ENCODE measurements around the gene BLACAT1.

Gene BLACAT1

DNA sequence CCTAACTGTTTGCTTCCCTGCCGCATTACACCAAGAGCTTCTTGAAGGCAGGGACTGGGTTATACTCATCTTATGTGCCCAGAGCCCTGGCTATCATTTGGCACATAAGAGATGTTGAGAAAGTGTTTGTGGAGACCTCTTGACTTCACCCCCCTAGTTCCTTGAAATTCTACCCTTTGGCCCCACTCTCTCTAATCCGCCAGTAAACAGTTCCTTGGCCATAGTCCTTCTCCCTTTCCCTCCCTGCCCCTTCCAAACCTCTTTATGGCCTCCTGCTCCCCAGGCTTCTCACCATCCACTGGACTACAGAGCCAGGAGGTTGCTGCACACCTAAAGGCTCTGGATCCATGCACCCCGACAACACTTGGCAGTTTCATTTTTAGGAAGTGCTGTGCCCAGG, 47.1 kb upstream of the BLACAT1 start:
- no peaks in the 10 kb centered on the region for H3K79me2 ChIP-seq (ENCODE audit: low read length)
- no peak overlapping the region for H3K9ac ChIP-seq (ENCODE audit: low read length)
- no peaks in the 10 kb centered on the region for H3K27me3 ChIP-seq (replicated peaks; ENCODE audit: insufficient read depth, low read length)
- no peaks in the 10 kb centered on the region for H3K36me3 ChIP-seq (replicated peaks; ENCODE audit: insufficient read depth, low read length)
- H2AFZ ChIP-seq (ENCODE audit: low read length) = no peak overlapping the region
- no peaks in the 10 kb centered on the region for H3K9me3 ChIP-seq (replicated peaks; ENCODE audit: insufficient read depth, low read length)
- H3F3A ChIP-seq (ENCODE audit: insufficient read depth, low read length) = peaks cover 5% of the 10 kb centered on the region; the same call in 1 of the 2 replicates
- no peaks in the 10 kb centered on the region for H4K20me1 ChIP-seq (ENCODE audit: insufficient read depth, low read length)
- no peak overlapping the region for H3K27ac ChIP-seq (ENCODE audit: low read length)
- no peak for DNase-seq
- H3K4me1 ChIP-seq (ENCODE audit: low read length) = peaks cover 6% of the 10 kb centered on the region; the same call in 1 of the 2 replicates
- H3K4me2 ChIP-seq (ENCODE audit: low read depth, low read length) = no peak overlapping the region
- H3K4me3 ChIP-seq (ENCODE audit: low read length) = no peak overlapping the region
- H3K9me2 ChIP-seq (replicated peaks; ENCODE audit: insufficient read depth, low read length) = no peaks in the 10 kb centered on the region
- TF ChIP-seq EZH2 (optimal IDR thresholded peaks at IDR 0.05; ENCODE audit: low read depth, low read length) (no peak), EZH2phosphoT487 (IDR thresholded peaks at IDR 0.05; ENCODE audit: low read length) (no peak)
- TF ChIP-seq, protein P1, sequence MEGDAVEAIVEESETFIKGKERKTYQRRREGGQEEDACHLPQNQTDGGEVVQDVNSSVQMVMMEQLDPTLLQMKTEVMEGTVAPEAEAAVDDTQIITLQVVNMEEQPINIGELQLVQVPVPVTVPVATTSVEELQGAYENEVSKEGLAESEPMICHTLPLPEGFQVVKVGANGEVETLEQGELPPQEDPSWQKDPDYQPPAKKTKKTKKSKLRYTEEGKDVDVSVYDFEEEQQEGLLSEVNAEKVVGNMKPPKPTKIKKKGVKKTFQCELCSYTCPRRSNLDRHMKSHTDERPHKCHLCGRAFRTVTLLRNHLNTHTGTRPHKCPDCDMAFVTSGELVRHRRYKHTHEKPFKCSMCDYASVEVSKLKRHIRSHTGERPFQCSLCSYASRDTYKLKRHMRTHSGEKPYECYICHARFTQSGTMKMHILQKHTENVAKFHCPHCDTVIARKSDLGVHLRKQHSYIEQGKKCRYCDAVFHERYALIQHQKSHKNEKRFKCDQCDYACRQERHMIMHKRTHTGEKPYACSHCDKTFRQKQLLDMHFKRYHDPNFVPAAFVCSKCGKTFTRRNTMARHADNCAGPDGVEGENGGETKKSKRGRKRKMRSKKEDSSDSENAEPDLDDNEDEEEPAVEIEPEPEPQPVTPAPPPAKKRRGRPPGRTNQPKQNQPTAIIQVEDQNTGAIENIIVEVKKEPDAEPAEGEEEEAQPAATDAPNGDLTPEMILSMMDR (IDR thresholded peaks at IDR 0.05; ENCODE audit: low read length) = no peak

- H2AFZ ChIP-seq (ENCODE audit: low read length) = no peak overlapping the region
- H3K9me3 ChIP-seq (replicated peaks; ENCODE audit: insufficient read depth, low read length) = no peaks in the 10 kb centered on the region
- no peak overlapping the region for H3K4me2 ChIP-seq (ENCODE audit: low read depth, low read length)
- H3K9me2 ChIP-seq (replicated peaks; ENCODE audit: insufficient read depth, low read length) = no peaks in the 10 kb centered on the region
- no peak overlapping the region for H3K4me3 ChIP-seq (ENCODE audit: low read length)
- no peaks in the 10 kb centered on the region for H3K36me3 ChIP-seq (replicated peaks; ENCODE audit: insufficient read depth, low read length)
- no peaks in the 10 kb centered on the region for H3K27me3 ChIP-seq (replicated peaks; ENCODE audit: insufficient read depth, low read length)
- H4K20me1 ChIP-seq (ENCODE audit: insufficient read depth, low read length) = no peaks in the 10 kb centered on the region
- no peaks in the 10 kb centered on the region for H3K79me2 ChIP-seq (ENCODE audit: low read length)
- DNase-seq = no peak
- peaks cover 5% of the 10 kb centered on the region; the same call in 1 of the 2 replicates for H3F3A ChIP-seq (ENCODE audit: insufficient read depth, low read length)
- H3K27ac ChIP-seq (ENCODE audit: low read length) = no peak overlapping the region
- H3K9ac ChIP-seq (ENCODE audit: low read length) = no peak overlapping the region
- peaks cover 6% of the 10 kb centered on the region; the same call in 1 of the 2 replicates for H3K4me1 ChIP-seq (ENCODE audit: low read length)
- TF ChIP-seq, protein P1 (IDR thresholded peaks at IDR 0.05; ENCODE audit: low read length) = no peak
- TF ChIP-seq EZH2phosphoT487 (IDR thresholded peaks at IDR 0.05; ENCODE audit: low read length) = no peak
- no peak for TF ChIP-seq EZH2 (optimal IDR thresholded peaks at IDR 0.05; ENCODE audit: low read depth, low read length)
These were observed 46.4 kb upstream of the BLACAT1 start for GRCh38 chr1:205502111-205502810.

GRCh38 chr1:205500240-205501233, 44.7 kb upstream of the BLACAT1 start:
- no peak overlapping the region for H3K4me2 ChIP-seq (ENCODE audit: low read depth, low read length)
- no peak overlapping the region for H2AFZ ChIP-seq (ENCODE audit: low read length)
- H3K27ac ChIP-seq (ENCODE audit: low read length) = no peak overlapping the region
- H3K4me1 ChIP-seq (ENCODE audit: low read length) = peaks cover 6% of the 10 kb centered on the region; the same call in 1 of the 2 replicates
- H3K79me2 ChIP-seq (ENCODE audit: low read length) = no peaks in the 10 kb centered on the region
- H3K36me3 ChIP-seq (replicated peaks; ENCODE audit: insufficient read depth, low read length) = no peaks in the 10 kb centered on the region
- DNase-seq = no peak
- no peaks in the 10 kb centered on the region for H3K9me3 ChIP-seq (replicated peaks; ENCODE audit: insufficient read depth, low read length)
- no peak overlapping the region for H3K9ac ChIP-seq (ENCODE audit: low read length)
- H3K9me2 ChIP-seq (replicated peaks; ENCODE audit: insufficient read depth, low read length) = no peaks in the 10 kb centered on the region
- H3K4me3 ChIP-seq (ENCODE audit: low read length) = no peak overlapping the region
- H3K27me3 ChIP-seq (replicated peaks; ENCODE audit: insufficient read depth, low read length) = no peaks in the 10 kb centered on the region; the same call in 1 of the 2 replicates
- TF ChIP-seq EZH2 (optimal IDR thresholded peaks at IDR 0.05; ENCODE audit: low read depth, low read length) = no peak
- TF ChIP-seq, protein P1 (IDR thresholded peaks at IDR 0.05; ENCODE audit: low read length) = no peak
- no peak for TF ChIP-seq EZH2phosphoT487 (IDR thresholded peaks at IDR 0.05; ENCODE audit: low read length)
- peaks cover 5% of the 10 kb centered on the region; the same call in 1 of the 2 replicates for H3F3A ChIP-seq (ENCODE audit: insufficient read depth, low read length)
- H4K20me1 ChIP-seq (ENCODE audit: insufficient read depth, low read length) = no peaks in the 10 kb centered on the region
